Hematopoietic multipotent progenitor cell treated with erythropoietin and hydrocortisone succinate and interleukin-3 and kit ligand, for 8 days (in vitro differentiated cells): ENCODE data around the gene SPC25.
"Not testable (repeated sequence)": the region's sequence is repeated elsewhere in the genome, so short reads cannot be mapped to it uniquely, and the experiment has no call there.

ENCODE experiments used
- DNase-seq: peaks from one replicate; pipeline ENCODE4 v3.0.0-alpha.2; 2015

The SPC25 gene

DNA sequence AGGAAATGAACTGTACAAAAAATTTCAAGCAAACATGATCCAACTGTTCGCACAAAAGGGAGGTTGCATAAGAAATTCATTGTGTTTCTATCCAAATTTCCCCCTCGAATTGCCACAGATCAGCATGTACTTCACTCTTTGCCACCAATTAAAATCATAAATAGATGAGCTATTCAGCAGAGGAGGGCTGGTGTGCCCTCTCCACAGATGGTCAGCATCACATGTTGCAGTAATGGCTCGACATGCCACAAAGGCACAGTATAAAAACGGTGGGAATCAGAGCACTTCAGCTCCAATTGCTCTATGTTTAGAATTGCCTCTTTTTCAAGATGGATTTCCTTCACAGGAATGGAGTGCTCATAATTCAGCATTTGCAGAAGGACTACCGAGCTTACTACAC, 10.8 kb upstream of the SPC25 start, which contains the start of gene G6PC2:
TSS of gene G6PC2 (plus strand) at position 289 of the 400 bp plus-strand sequence. CDS start at position 330, 41 bp downstream.
- no peak for DNase-seq

DNA sequence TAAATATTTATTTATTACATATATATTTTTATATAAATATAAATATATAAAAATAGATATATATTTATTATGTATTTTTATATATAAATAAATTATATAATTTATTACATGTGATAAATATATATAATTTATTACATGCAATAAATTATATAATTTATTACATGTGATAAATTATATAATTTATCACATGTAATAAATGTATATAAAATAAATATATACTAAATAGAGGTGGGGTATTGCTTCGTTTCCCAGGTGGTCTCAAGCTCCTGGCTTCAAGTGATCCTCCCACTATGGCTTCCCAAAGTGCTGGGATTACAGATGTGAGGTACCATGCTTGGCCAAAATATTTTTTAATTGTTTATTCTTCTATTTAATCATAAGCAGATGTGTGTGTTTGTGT, 7.2 kb upstream of the SPC25 start:
- no peak for DNase-seq

DNA sequence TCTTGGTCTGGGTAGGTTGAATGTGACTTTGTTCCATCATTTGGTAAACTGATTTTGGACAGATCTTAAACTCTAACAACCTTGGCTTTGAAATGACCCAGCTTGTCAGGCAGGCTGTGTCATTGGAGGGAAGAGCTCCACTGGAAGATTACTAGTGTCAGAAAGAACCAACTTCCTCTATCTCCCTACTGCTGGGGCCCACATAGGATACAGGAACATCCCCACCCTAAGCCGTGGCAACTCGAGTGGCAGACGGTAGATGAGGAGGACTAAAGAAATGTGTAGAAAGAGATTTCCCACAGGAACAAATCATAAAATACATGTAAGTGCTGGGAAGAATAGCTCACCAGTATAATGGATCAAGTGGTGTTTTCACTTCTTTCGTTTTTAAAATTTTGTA, 6.6 kb upstream of the SPC25 start:
- no peak for DNase-seq

DNA sequence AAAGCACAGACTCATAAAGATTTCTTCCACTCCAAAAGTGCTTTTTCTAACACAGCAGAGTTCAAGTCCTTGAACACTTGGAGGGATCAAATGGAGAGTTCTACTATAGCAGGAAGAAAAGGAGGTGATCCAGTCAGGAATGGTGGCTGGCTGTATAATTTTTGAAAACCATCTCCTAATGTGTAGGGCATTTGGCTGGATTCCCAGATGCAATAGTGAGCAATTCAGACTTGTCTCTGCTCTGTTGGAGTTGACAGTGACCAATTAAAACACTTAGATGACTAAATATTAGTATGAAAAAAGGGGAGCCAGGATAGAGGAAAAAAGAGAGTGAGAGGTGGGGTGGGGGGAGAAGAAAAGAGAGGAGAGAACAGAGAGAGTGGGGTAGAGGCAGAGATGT, 5.5 kb upstream of the SPC25 start:
- no peak for DNase-seq

DNA sequence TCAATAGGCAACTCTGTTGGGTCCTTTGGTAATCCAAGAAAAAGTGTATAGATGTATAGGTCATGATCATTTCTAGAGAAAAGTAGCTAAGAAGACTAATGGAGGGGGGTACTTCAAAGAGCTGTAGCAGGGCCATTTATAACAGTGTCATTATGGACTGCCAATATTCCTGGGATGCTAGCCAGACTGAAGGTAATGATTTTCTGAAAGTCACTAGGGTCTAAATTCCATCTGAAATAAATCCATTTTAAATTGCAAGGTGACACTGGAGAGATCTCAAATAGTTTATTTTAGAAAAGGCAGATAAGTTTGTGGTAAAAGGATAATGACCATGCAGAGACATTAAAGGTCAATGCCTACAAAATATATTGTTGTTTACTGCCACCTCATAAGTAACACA, 4.5 kb upstream of the SPC25 start:
- no peak for DNase-seq

DNA sequence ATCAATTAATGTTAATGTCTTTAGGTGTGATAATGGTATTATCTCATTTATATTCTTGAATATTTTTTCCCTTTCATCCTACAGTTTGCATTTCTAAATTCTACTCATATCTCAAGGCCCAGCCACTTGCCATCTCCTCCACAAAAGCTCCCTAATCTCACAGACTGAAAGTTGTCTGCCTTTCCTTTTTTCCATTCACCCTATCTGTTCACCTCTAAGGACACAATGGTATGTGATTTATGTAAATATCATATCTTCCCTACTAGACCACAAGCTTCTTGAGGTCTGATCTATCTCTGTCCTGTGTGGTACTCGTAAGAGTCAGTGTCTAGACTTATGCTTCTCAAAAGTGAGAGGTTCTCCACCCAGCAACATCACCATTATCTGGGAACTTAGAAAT, 3.9 kb upstream of the SPC25 start:
- DNase-seq: no peak

DNA sequence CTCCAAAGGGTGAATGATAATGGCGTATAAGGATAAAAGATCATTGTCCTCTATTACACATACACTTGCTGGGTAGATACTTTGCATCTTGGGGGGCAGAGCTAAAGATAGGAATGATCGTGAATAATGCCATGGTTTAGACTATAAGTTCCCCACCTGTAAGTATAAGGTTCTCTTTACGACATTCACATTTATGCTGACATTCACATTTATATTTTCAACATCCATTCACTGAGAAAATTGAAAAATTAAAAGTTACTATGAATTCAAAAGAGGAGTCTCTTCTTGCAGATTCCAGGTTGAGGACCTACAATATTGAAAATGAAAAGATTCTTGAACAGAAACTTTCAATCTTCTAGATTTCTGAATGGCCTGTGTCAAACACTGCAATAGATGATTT, 2.1 kb upstream of the SPC25 start:
- DNase-seq: no peak

DNA sequence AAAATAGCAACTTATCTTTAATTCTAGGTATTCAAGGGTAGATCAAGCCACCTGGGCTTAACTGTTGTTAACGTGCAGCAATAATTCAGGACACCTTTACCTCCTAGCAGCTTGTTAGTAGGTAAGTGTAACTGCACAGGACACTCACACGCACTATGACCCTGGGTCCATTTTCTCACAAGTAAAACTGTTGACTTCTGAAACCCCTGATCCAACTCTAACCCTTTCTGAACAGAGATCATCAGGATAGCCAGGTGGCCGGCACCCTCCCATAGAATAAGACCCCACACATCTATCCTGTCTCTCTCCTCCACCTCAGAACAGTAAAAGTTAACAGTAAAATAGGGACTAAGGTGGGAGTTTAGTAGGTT, 610 bp downstream of the SPC25 start:
- peak; percentile 37 for DNase-seq

DNA sequence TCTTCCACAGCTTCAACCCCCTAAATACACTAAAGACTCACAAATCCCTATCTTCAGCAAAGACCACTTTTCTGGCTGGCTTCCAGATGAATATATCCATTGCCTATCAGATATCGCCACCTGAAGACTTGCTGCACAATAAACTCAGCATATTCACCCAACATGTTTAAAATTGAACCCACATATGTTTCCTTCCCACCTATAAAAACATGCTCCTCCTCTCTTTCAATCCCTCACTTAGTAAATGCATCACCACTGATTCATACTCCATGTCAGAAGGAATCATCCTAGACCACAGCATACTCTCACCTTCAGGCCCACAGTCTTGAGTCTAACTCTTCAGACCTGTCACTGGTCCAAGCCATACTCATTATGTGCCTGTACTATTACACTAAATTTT, 5.3 kb downstream of the SPC25 start:
- DNase-seq: peak; percentile 59

DNA sequence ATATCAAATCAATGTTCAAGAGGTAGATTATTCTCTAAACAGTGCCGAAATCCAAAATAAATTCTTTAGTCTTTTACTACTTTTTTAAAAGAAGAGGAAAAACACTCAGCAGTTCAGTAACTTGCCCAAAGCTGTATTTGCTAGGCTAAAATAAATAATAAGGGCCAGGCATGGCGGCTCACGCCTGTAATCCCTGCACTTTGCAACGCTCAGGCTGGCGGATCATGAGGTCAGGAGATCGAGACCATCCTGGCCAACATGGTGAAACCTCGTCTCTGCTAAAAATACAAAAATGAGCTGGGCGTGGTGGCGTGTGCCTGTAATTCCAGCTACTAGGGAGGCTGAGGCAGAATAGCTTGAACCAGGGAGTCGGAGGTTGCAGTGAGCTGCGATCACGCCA, 8.1 kb downstream of the SPC25 start:
- DNase-seq: not testable (repeated sequence)

DNA sequence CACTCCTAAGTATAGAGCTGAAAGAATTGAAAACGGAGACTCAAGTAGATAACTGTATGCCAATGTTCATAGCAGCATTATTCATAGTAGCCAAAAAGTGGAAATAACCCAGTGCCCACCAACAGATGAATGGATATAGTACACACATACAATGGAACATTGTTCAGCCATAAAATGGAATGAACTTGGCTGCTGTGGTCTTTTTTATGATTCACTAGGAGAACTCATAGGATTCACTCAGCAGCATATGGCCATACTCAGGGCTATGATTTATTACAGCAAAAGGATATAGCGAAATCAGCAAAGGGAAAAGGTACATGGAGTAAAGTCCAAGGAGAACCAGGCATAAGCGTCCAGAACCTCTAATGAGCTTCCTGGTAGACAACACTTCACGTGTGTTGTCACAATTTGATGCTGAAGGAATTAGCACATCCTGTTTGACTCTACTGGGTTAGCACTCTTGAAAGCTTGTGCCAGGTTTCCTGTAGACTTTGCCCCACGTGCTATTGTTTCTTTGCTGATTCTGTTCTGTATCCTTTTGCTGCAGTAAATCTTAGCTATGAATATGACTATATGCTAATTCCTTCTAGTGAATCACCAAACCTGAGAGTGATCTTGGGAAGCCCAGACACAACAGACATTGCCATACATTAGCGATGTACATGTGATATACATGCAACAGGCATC, 15.7 kb downstream of the SPC25 start:
- DNase-seq: no peak

DNA sequence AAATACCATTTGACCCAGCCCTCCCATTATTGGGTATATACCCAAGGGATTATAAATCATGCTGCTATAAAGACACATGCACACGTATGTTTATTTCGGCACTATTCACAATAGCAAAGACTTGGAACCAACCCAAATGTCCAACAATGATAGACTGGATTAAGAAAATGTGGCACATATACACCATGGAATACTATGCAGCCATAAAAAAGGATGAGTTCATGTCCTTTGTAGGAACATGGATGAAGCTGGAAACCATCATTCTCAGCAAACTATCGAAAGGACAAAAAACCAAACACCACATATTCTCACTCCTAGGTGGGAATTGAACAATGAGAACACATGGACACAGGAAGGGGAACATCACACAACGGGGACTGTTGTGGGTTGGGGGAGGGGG, 19.4 kb downstream of the SPC25 start:
- not testable (repeated sequence) for DNase-seq

DNA sequence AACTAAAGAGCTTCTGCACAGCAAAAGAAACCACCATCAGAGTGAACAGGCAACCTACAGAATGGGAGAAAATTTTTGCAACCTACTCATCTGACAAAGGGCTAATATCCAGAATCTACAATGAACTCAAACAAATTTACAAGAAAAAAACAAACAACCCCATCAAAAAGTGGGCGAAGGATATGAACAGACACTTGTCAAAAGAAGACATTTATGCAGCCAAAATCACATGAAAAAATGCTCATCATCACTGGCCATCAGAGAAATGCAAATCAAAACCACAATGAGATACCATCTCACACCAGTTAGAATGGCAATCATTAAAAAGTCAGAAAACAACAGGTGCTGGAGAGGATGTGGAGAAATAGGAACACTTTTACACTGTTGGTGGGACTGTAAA, 19.9 kb downstream of the SPC25 start:
- not testable (repeated sequence) for DNase-seq

DNA sequence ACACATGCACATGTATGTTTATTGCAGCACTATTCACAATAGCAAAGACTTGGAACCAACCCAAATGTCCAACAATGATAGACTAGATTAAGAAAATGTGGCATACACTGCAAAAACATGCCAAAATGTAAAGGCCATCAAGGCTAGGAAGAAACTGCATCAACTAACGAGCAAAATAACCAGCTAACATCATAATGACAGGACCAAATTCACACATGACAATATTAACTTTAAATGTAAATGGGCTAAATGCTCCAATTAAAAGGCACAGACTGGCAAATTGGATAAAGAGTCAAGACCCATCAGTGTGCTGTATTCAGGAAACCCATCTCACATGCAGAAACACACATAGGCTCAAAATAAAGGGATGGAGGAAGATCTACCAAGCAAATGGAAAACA, 23.1 kb downstream of the SPC25 start:
- not testable (repeated sequence) for DNase-seq

DNA sequence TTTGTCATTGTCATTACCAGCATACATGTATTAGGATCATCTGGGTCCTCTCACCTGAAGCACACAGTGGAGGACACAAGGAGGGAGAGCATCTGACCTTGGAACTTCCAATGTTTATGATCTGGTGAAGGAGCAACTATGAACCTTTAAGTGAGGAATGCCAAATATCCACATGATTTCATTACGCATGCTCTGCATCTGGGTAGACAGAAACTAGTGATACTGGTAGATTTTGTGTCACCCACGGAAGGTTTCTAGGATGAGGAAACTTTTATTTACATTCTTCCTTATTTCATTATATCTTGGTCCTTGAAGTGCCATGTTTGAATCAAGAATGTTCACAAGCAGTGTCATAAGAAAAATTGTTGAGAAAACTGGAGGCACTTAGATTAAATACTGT, 32.1 kb downstream of the SPC25 start:
- no peak for DNase-seq

DNA sequence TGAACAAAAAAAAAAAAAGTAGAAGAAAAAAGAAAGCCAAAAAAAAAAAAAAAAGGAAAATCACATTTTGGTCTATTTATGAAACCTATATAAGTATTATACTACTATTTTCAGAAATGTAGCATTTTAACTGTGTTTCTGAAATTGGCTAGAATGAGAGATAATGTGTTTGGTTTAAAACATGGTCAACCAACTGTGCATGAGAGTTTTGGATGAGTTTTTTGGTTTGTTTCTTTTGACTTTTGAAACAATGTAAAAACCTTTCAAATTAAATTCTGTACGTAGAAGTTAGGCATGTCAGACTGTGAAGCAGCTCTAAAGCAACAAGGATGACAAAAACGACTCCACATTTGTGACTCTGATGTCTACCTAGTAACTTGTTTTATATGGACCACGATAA, 34.6 kb downstream of the SPC25 start:
- DNase-seq: no peak

DNA sequence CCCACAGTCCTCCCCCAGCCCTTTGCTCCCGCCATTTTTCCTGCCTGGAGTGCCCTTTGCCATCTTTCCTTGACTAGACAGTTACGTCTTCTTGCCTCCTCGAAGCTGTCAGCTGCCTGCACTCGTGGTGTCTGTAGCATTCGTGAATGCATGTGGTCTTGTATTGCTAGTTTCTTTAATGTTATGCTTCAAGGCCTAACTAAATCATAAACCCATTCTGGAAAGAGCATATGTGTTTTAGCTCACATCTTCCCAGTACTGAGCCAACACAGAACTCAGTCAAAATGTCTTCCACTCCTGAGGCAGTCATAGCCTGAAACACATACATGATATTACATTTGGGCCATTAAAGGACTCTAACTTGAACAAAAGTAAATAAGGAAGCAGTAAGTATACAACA, 35.6 kb downstream of the SPC25 start:
- DNase-seq: no peak

DNA sequence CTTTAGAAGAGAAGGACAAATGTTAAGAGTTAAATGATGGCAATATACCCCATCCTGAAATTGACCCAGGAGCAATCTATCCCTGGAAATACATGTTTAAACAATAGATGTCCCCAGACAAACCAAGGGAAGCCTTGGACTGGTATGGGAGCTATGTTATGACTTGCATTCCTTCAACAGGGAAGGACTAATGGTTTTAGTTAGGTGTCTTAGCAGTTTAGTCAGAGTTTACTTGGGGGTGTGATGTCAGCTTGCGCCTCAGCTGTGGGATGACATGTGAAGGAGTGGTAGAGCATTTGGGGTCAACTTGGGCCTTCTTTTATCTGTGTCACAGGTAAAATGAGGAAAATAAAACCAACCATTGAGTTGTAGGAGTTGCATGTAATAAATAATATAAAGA, 36.8 kb downstream of the SPC25 start:
- DNase-seq: no peak

DNA sequence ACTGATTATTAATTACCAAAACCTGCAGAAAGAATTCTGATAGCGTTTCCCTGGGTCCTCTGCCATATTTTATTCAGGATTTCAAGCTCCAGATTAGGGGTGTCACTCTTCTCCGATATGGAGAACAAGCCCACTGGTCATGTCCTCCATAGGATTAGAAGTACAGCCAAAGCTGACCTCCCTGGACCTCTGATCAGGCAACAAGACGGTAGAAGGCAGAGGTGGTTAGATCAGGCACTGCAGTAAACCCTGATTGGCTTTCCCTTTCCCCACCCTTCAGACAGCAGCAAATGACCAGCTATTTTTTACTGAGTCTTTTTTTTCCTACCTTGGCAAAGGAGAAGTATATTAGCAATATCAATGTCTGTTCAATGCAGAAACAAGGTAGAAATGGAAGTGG, 37.7 kb downstream of the SPC25 start:
- DNase-seq: no peak

DNA sequence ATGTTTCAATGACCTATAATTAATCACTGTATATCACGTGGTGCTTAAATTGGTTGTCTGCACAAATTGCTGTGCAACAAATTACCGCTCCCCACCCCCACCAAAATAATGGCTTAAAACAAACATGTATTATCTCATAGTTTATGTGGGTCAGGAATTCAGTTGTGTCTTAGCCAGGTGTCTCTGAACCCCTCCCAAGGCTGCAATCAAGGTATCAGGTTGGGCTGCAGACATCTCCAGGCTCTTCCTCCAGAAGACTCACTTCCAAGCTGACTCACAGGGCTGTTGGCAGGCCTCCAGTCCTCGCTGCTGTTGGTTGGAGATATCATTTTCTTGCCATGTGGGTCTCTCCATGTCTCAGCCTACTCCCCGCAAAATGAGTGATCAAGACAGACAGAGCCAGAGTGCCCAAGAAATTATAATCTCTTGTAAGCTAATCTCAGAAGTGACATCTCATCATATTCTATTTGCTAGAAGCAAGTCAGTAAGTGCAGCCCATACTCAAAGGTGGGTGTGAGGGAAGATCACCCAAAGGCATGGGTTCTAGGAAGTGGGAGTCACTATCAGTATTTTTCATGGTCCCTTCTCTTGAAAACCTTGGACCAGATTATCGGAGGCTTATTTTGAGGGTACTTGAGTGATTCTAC, 38.4 kb downstream of the SPC25 start:
- DNase-seq: peak; percentile 100

DNA sequence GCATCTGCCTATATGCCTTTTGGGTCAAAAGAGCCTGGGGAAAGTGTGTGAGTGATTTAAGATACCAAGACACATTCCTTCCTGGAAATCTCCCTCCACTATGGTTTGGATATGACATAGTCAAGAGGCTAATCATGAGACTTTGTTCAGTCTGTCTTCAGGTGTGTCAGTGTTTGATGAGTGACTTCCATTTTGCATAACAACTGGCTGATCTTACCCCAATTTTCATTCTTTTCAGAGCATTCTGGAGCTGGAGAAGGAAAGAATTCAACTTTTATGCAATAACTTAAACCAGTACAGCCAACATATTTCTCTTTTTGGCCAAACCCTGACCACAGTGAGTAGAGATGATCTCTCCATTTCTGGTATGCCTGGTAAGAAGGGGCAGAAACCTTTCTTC, 39.4 kb downstream of the SPC25 start:
- no peak for DNase-seq

DNA sequence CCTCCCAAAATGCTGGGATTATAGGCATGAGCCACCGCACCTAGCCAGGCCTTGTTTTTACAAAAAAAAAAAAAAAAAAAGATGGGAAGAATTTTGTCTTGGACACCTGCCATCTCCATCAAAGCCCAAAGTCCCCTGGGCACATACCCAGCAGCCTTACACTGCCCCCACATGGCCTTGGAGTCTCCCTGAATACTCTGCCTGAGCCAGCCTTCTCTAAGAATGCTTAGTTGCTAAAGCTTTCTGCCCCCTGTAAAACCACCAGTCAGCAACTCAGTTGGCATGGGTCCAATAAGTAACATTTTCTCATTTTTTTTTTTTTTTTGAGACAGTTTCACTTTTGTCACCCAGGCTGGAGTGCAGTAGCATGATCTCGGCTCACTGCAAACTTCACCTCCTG, 40.6 kb downstream of the SPC25 start:
- peak; percentile 77 for DNase-seq

DNA sequence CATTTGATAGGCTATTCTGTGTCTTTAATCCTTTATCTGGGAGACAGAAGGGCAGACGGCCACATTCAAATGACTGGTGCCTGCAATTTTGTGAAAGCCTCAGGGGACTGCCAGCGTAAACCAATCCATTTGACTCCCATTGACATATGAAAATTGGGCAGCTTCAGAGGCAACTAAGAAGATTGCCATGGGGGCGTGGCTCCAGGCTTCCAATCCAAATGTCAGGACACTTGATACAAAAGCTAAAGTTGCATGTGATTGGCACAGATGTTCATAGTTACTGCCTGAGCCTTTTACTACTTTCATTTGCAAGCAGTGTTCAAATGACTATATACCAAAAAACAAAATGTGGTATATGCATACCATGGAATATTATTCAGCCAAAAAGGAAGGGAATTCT, 42.0 kb downstream of the SPC25 start:
- peak; percentile 9 for DNase-seq

DNA sequence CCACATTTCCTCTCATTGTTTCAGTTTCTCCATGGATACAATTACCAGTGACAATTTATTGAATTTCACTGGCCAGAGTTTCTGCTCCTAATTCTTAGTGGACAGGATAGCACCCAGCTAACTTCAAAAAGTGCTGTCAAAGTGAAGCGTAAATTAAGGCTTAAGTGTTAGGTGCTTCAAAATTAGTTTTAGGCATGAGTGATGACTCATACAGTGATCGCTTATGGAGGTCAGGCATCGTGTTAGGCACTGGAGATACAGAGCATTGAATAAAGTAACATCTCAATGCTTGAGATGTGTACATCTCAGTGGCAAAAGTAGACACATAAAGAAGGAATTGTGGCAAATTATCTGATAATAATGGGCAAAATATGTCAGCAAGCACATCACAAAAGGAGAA, 47.0 kb downstream of the SPC25 start:
- DNase-seq: no peak

DNA sequence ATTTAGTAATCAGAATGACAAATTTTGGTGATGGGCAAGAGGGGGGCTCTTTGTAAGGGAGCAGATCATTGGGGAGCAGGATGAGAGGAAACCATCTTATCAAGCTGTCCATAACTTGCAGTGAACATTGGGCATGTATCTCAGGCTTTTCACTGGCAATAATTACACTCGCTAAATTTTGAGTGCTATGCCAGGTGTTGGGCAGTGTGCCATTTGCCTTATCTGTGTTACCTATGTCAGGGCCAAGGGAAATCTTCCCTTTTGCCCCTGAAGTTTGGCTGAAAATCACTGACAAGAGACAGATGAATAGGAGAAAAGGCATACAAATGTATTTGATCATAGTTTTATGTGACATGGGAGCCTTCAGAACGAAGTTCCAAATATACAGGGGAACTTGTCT, 48.8 kb downstream of the SPC25 start:
- DNase-seq: no peak
